ENCODE data around the gene CACNA2D3. TPM values are rescaled to one million over a fixed set of nuclear protein-coding genes. Genes with fewer than 3 reads are reported as not detected.

The CACNA2D3 gene
- total RNA-seq, 4 donors from 2014 or later: 0.55 to 3.4 (median 1.6) TPM

- Histone ChIP-seq H3K9me3 (no peaks in the 10 kb centered on the region), H3K27me3 (no peaks in the 10 kb centered on the region), H3K4me1 (no peaks in the 10 kb centered on the region), H3K27ac (no peak overlapping the region), H3K36me3 (no peaks in the 10 kb centered on the region), H3K4me3 (no peak overlapping the region)
- in situ Hi-C loops (cut with MboI; ENCODE audit: low pct_ligation_motif_present in 1 of 4, low pct_unique_long_range_greater_than_20kb in 1 of 4, low sequenced_read_pairs in 3 of 4) (no loop called here), intact Hi-C loops (cut with DNase I; ENCODE audit: low total_unique reads) (loop anchor here (10.0 kb wide), 1 partner anchor 109 kb away; no protein-coding TSS in a partner anchor)
- TF ChIP-seq, protein P1, sequence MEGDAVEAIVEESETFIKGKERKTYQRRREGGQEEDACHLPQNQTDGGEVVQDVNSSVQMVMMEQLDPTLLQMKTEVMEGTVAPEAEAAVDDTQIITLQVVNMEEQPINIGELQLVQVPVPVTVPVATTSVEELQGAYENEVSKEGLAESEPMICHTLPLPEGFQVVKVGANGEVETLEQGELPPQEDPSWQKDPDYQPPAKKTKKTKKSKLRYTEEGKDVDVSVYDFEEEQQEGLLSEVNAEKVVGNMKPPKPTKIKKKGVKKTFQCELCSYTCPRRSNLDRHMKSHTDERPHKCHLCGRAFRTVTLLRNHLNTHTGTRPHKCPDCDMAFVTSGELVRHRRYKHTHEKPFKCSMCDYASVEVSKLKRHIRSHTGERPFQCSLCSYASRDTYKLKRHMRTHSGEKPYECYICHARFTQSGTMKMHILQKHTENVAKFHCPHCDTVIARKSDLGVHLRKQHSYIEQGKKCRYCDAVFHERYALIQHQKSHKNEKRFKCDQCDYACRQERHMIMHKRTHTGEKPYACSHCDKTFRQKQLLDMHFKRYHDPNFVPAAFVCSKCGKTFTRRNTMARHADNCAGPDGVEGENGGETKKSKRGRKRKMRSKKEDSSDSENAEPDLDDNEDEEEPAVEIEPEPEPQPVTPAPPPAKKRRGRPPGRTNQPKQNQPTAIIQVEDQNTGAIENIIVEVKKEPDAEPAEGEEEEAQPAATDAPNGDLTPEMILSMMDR (IDR thresholded peaks at IDR 0.05): no peak
- TF ChIP-seq POLR2A (IDR thresholded peaks at IDR 0.05) (no peak), POLR2AphosphoS5 (IDR thresholded peaks at IDR 0.05) (no peak), EP300 (IDR thresholded peaks at IDR 0.05; ENCODE audit: low read depth) (no peak)
- WGBS, 2 donors (ENCODE audit: low coverage in 1 of 2): 10 to 56% methylated on average over 2 to 4 of the region's 4 CpGs
- DNase-seq: no peak
Measured at GRCh38 chr3:54294214-54294613, 171.9 kb downstream of the CACNA2D3 start.

GRCh38 chr3:54296531-54296930 lies 174.2 kb downstream of the CACNA2D3 start:
- no peak overlapping the region for H3K27ac ChIP-seq
- TF ChIP-seq POLR2A (IDR thresholded peaks at IDR 0.05): no peak
- TF ChIP-seq POLR2AphosphoS5 (IDR thresholded peaks at IDR 0.05): no peak
- TF ChIP-seq, protein P1 (IDR thresholded peaks at IDR 0.05): no peak
- no peak for TF ChIP-seq EP300 (IDR thresholded peaks at IDR 0.05; ENCODE audit: low read depth)
- 70 to 77% methylated on average over 8 of the region's 8 CpGs for WGBS, 2 donors (ENCODE audit: low coverage in 1 of 2)

DNA sequence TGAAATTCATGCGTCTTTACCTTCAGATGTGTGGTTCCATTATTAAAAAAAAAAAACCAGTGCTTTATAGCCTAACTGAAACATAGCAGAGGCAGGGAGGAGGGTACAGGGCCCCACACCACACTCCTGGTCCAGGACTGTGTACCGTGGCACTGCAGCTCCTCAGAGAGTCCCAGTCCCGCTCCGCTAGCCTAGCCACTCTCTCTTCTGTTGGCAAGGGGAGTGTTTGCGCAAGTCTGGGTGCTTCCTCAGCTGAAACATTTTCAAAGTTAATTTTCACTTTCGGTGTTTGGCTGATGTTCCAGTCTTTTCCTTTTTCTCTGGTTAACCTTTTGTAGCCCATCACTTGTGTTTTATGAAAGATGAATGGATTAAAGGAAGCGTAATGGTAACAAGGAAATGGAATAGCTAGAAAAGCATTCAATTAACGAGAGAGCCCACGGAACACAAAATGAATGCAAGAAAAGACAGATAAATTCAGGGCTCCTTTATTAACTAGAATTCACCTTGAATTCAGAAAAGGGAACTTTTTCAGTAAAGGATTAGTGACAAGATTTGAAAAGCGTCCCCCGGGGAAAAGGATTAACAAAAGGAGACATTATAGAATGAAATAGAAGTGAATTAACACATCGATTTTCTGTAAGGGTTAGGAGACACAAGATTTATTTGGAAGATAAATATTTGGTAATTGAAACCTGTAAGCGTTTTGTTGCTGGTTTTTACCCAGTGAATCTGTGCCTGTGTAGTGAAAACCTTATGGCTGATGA lies 177.0 kb downstream of the CACNA2D3 start:
- intact Hi-C loops (cut with DNase I; ENCODE audit: low total_unique reads) (loop anchor here (10.0 kb wide), 1 partner anchor 115 kb away; no protein-coding TSS in a partner anchor), in situ Hi-C loops (cut with MboI; ENCODE audit: low pct_ligation_motif_present in 1 of 4, low pct_unique_long_range_greater_than_20kb in 1 of 4, low sequenced_read_pairs in 3 of 4) (no loop called here)
- no peaks in the 10 kb centered on the region for H3K36me3 ChIP-seq
- no peaks in the 10 kb centered on the region for H3K27me3 ChIP-seq
- TF ChIP-seq POLR2AphosphoS5 (IDR thresholded peaks at IDR 0.05): no peak
- TF ChIP-seq, protein P1 (IDR thresholded peaks at IDR 0.05): no peak
- TF ChIP-seq POLR2A (IDR thresholded peaks at IDR 0.05): no peak
- no peak for TF ChIP-seq EP300 (IDR thresholded peaks at IDR 0.05; ENCODE audit: low read depth)
- no peak for DNase-seq
- H3K4me1 ChIP-seq: no peaks in the 10 kb centered on the region
- H3K4me3 ChIP-seq: no peak overlapping the region
- H3K27ac ChIP-seq: no peak overlapping the region
- 72 to 76% methylated on average over 11 to 13 of the region's 13 CpGs for WGBS, 2 donors (ENCODE audit: low coverage in 1 of 2)
- no peaks in the 10 kb centered on the region for H3K9me3 ChIP-seq

More at GRCh38 chr3:54296531-54296930, 174.2 kb downstream of the CACNA2D3 start:
- no peak for DNase-seq
- Histone ChIP-seq H3K4me3 (no peak overlapping the region), H3K36me3 (no peaks in the 10 kb centered on the region), H3K4me1 (no peaks in the 10 kb centered on the region), H3K27me3 (no peaks in the 10 kb centered on the region), H3K9me3 (no peaks in the 10 kb centered on the region)
- in situ Hi-C loops (cut with MboI; ENCODE audit: low pct_ligation_motif_present in 1 of 4, low pct_unique_long_range_greater_than_20kb in 1 of 4, low sequenced_read_pairs in 3 of 4): no loop called here
- intact Hi-C loops (cut with DNase I; ENCODE audit: low total_unique reads): loop anchor here (10.0 kb wide), 1 partner anchor 112 kb away; no protein-coding TSS in a partner anchor

- in situ Hi-C loops (cut with MboI; ENCODE audit: low pct_ligation_motif_present in 1 of 4, low pct_unique_long_range_greater_than_20kb in 1 of 4, low sequenced_read_pairs in 3 of 4) (no loop called here), intact Hi-C loops (cut with DNase I; ENCODE audit: low total_unique reads) (no loop called here)
- Histone ChIP-seq H3K27ac (no peak overlapping the region), H3K9me3 (no peaks in the 10 kb centered on the region), H3K27me3 (no peaks in the 10 kb centered on the region), H3K4me1 (no peaks in the 10 kb centered on the region), H3K36me3 (no peaks in the 10 kb centered on the region), H3K4me3 (no peak overlapping the region)
- WGBS, 2 donors (ENCODE audit: low coverage in 1 of 2): 64 to 74% methylated on average over 2 to 7 of the region's 7 CpGs
- DNase-seq: no peak
- TF ChIP-seq POLR2A (IDR thresholded peaks at IDR 0.05) (no peak), EP300 (IDR thresholded peaks at IDR 0.05; ENCODE audit: low read depth) (no peak), POLR2AphosphoS5 (IDR thresholded peaks at IDR 0.05) (no peak)
- TF ChIP-seq, protein P1 (IDR thresholded peaks at IDR 0.05): no peak
Measured at GRCh38 chr3:54303517-54304375, 181.4 kb downstream of the CACNA2D3 start.

All from transverse colon (tissue), 4 donors.